ENCODE results near the gene PHOX2B.

The PHOX2B gene

DNA sequence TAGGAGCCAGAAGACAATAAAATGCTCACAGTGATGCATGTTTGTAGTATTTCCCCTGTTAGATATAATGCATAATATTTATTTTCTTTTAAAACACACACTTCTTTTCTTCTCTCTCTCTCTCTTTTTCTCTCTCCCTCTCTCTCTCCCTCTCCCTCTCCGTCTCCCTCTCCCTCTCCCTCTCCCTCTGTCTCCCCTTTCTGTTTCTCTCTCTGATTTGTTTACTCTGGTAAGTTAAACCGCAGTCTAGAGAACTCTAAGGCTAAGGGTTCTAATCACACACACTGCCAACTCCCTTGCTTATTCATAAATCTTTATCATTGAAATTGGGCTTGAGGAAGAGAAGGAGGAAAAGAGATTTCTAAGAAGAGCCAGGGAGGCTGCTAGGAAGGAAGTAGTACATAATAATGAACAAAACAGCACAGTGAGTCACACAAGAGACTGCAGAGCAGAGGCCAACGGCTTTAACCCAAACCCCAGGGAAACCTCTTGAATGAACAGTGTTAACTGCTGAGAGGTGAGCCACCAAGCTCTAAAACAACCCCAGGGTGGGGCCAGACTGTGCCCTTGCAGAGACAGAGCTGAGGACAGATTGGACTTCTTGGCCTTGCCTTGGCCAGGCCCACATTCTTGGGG is 9.1 kb upstream of the PHOX2B start:
- no peaks in the 10 kb centered on the region for H3F3A ChIP-seq (ENCODE audit: control insufficient read depth, insufficient read depth)
- H3K27me3 ChIP-seq (ENCODE audit: control insufficient read depth, low read length) = peaks cover 7% of the 10 kb centered on the region; the same call in 1 of the 2 replicates
- H3K9me3 ChIP-seq (ENCODE audit: control insufficient read depth, insufficient read depth, low read length) = no peaks in the 10 kb centered on the region
- H3K36me3 ChIP-seq (ENCODE audit: control insufficient read depth, low read length) = no peaks in the 10 kb centered on the region
- H4K20me1 ChIP-seq (ENCODE audit: control insufficient read depth, insufficient read depth, low read depth, low read length) = no peaks in the 10 kb centered on the region
- TF ChIP-seq EZH2phosphoT487 (IDR thresholded peaks at IDR 0.05; ENCODE audit: borderline replicate concordance, low read length) = no peak
- TF ChIP-seq, protein P1, sequence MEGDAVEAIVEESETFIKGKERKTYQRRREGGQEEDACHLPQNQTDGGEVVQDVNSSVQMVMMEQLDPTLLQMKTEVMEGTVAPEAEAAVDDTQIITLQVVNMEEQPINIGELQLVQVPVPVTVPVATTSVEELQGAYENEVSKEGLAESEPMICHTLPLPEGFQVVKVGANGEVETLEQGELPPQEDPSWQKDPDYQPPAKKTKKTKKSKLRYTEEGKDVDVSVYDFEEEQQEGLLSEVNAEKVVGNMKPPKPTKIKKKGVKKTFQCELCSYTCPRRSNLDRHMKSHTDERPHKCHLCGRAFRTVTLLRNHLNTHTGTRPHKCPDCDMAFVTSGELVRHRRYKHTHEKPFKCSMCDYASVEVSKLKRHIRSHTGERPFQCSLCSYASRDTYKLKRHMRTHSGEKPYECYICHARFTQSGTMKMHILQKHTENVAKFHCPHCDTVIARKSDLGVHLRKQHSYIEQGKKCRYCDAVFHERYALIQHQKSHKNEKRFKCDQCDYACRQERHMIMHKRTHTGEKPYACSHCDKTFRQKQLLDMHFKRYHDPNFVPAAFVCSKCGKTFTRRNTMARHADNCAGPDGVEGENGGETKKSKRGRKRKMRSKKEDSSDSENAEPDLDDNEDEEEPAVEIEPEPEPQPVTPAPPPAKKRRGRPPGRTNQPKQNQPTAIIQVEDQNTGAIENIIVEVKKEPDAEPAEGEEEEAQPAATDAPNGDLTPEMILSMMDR (IDR thresholded peaks at IDR 0.05; ENCODE audit: low read depth, low read length, poor library complexity, severe bottlenecking) = no peak
- no peaks in the 10 kb centered on the region for H3K4me1 ChIP-seq (ENCODE audit: control insufficient read depth, low read length)
- no peaks in the 10 kb centered on the region for H3K79me2 ChIP-seq (ENCODE audit: control insufficient read depth, low read length)
- H3K4me3 ChIP-seq (ENCODE audit: low read length) = no peak overlapping the region
- no peak overlapping the region for H3K4me2 ChIP-seq (ENCODE audit: low read length)
- H3K9me2 ChIP-seq (replicated peaks; ENCODE audit: control insufficient read depth, low read length) = no peaks in the 10 kb centered on the region
- no peak overlapping the region for H3K27ac ChIP-seq (ENCODE audit: low read depth, low read length)

DNA sequence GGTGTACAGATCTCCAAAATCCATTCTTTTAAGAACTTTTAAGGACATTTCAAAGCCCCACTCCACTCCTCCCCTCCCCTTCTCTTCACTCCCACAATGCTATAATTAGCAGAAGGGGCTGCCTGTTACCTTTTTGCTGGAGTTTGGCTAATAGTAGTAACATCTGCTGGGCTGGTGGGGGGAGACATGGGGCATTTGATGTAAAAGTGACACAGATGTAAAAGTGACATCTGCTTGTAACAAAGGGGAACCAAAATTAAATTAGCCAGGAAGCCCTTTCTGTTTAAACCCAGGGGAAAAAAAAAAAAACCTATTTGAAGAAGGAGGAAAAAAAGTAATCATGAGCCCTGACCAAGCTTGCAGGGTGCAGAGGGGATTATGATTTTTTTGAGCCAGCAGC is 5.4 kb upstream of the PHOX2B start:
- no peak overlapping the region for H3K4me3 ChIP-seq (ENCODE audit: low read length)
- H3K4me1 ChIP-seq (ENCODE audit: control insufficient read depth, low read length) = no peaks in the 10 kb centered on the region
- H3K79me2 ChIP-seq (ENCODE audit: control insufficient read depth, low read length) = no peaks in the 10 kb centered on the region
- H3K9me3 ChIP-seq (ENCODE audit: control insufficient read depth, insufficient read depth, low read length) = no peaks in the 10 kb centered on the region
- no peaks in the 10 kb centered on the region for H3F3A ChIP-seq (ENCODE audit: control insufficient read depth, insufficient read depth)
- H3K9me2 ChIP-seq (replicated peaks; ENCODE audit: control insufficient read depth, low read length) = no peaks in the 10 kb centered on the region
- TF ChIP-seq, protein P1 (IDR thresholded peaks at IDR 0.05; ENCODE audit: low read depth, low read length, poor library complexity, severe bottlenecking) = no peak
- TF ChIP-seq EZH2phosphoT487 (IDR thresholded peaks at IDR 0.05; ENCODE audit: borderline replicate concordance, low read length) = no peak
- no peak overlapping the region for H3K27ac ChIP-seq (ENCODE audit: low read depth, low read length)
- peaks cover 9% of the 10 kb centered on the region for H3K27me3 ChIP-seq (ENCODE audit: control insufficient read depth, low read length)
- H3K36me3 ChIP-seq (ENCODE audit: control insufficient read depth, low read length) = no peaks in the 10 kb centered on the region
- no peak overlapping the region for H3K4me2 ChIP-seq (ENCODE audit: low read length)
- no peaks in the 10 kb centered on the region for H4K20me1 ChIP-seq (ENCODE audit: control insufficient read depth, insufficient read depth, low read depth, low read length)

DNA sequence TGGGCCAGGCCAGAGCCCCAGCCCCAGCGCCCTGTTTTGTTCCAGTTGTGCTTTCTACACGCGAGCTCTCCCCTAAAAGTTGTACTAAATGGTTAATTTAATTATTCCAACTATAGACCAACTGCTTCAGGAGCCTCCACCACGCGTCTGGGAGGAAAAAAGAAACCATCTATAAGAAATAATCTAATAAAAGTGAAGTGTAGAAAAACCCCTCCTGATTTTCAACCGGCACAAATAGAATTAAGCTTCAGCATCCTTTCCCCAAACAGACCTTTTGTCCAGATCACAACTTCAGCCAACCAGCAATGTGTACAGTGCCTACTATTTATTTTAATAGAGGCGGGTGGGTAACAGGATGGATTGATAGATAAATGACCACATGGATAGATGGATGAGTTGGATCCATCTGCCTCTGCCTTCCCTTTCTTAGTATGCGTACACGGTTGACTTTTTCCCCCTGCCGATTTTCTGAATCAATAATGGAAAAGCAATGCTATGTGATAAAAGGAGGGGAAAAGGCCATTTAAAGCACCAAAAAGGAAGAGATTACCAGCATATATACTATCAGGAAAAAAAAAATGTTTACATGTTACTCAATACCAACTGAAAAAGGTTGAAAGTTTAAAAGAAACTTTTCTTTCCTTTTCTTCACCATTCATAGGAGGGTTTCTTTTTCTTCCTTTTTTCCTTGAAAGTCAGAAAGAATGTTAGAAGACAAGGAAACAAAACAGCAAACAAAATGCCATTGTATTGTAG is 3.7 kb upstream of the PHOX2B start:
- H3K4me1 ChIP-seq (ENCODE audit: control insufficient read depth, low read length) = no peaks in the 10 kb centered on the region
- no peak for TF ChIP-seq EZH2phosphoT487 (IDR thresholded peaks at IDR 0.05; ENCODE audit: borderline replicate concordance, low read length)
- TF ChIP-seq, protein P1 (IDR thresholded peaks at IDR 0.05; ENCODE audit: low read depth, low read length, poor library complexity, severe bottlenecking) = no peak
- no peaks in the 10 kb centered on the region for H3K9me3 ChIP-seq (ENCODE audit: control insufficient read depth, insufficient read depth, low read length)
- H3K4me2 ChIP-seq (ENCODE audit: low read length) = no peak overlapping the region
- no peaks in the 10 kb centered on the region for H3F3A ChIP-seq (ENCODE audit: control insufficient read depth, insufficient read depth)
- no peaks in the 10 kb centered on the region for H3K79me2 ChIP-seq (ENCODE audit: control insufficient read depth, low read length)
- no peak overlapping the region for H3K27ac ChIP-seq (ENCODE audit: low read depth, low read length)
- H3K27me3 ChIP-seq (ENCODE audit: control insufficient read depth, low read length) = peaks cover 9% of the 10 kb centered on the region
- H3K36me3 ChIP-seq (ENCODE audit: control insufficient read depth, low read length) = no peaks in the 10 kb centered on the region
- no peak overlapping the region for H3K4me3 ChIP-seq (ENCODE audit: low read length)
- no peaks in the 10 kb centered on the region for H4K20me1 ChIP-seq (ENCODE audit: control insufficient read depth, insufficient read depth, low read depth, low read length)
- H3K9me2 ChIP-seq (replicated peaks; ENCODE audit: control insufficient read depth, low read length) = no peaks in the 10 kb centered on the region
